CD4-positive, alpha-beta T cell (primary cell): ENCODE measurements around the gene C11orf42. TPM values are rescaled to one million over a fixed set of nuclear protein-coding genes. Genes with fewer than 3 reads are reported as not detected.

Experiments
- ATAC-seq: fragments of 200-7000 bp; cut with Tn5 transposase; one replicate; pipeline ENCODE4 v1.10.0; 2022; ENCODE audit warnings: mild to moderate bottlenecking; ENCODE audit not compliant: poor library complexity
- CTCF ChIA-PET: fragments of 350-600 bp; sonication (Branson Sonifier 250); formaldehyde crosslinking; loops from one replicate; lab custom pipeline; 2021; ENCODE audit warnings: antibody characterized with exemption, inconsistent platforms; lab: Charles Lee
- POLR2A ChIA-PET: fragments of 350-600 bp; sonication (Branson Sonifier 250); formaldehyde crosslinking; loops from one replicate; lab custom pipeline; 2021; ENCODE audit warnings: antibody characterized with exemption, inconsistent platforms; lab: Charles Lee
- DNase-seq, 14 experiments: peaks; one replicate each; pipeline ENCODE4 v3.0.0-alpha.2; 2013 to 2020; ENCODE audit warnings: mixed read lengths in 2 of 14
- H3K27ac ChIP-seq, 2 donors: one replicate each; pipeline versions ENCODE4 v1.5.1 to v1.7.0; 2013; ENCODE audit warnings: low read length in 2 of 2, low read depth in 1 of 2, mild to moderate bottlenecking in 1 of 2
- H3K27me3 ChIP-seq, 2 experiments: 1 replicate in 1 of 2; 2 replicates in 1 of 2; pipeline versions ENCODE4 v1.6.1 to v1.7.0; 2013; ENCODE audit warnings: low read length in 2 of 2, control low read depth in 1 of 2, mild to moderate bottlenecking in 1 of 2, moderate library complexity in 1 of 2; ENCODE audit not compliant: insufficient read depth in 2 of 2, control insufficient read depth in 1 of 2
- H3K36me3 ChIP-seq: one replicate; pipeline ENCODE4 v1.6.1; 2013; ENCODE audit warnings: low read length, control low read depth; ENCODE audit not compliant: insufficient read depth
- H3K4me1 ChIP-seq: one replicate; pipeline ENCODE4 v1.6.1; 2013; ENCODE audit warnings: low read length, control low read depth; ENCODE audit not compliant: insufficient read depth
- H3K4me3 ChIP-seq: one replicate; pipeline ENCODE4 v1.5.1; 2013; ENCODE audit warnings: mild to moderate bottlenecking, low read length, moderate library complexity
- H3K9me3 ChIP-seq, 2 experiments: 1 replicate in 1 of 2; 2 replicates in 1 of 2; pipeline versions ENCODE4 v1.6.1 to v1.7.0; 2013; ENCODE audit warnings: low read length in 2 of 2, mild to moderate bottlenecking in 2 of 2, control low read depth in 1 of 2, moderate library complexity in 1 of 2; ENCODE audit not compliant: control insufficient read depth in 1 of 2, insufficient read depth in 1 of 2
- H3K27ac Mint-ChIP-seq: one replicate; pipeline ENCODE4 v1.8.0; 2020; ENCODE audit warnings: mixed read lengths
- H3K27me3 Mint-ChIP-seq: one replicate; pipeline ENCODE4 v1.8.0; 2021; ENCODE audit warnings: mixed read lengths
- H3K36me3 Mint-ChIP-seq: one replicate; pipeline ENCODE4 v1.8.0; 2021; ENCODE audit warnings: low read depth, mixed read lengths
- H3K4me1 Mint-ChIP-seq: one replicate; pipeline ENCODE4 v1.8.0; 2021; ENCODE audit warnings: low read depth, mixed read lengths
- H3K4me3 Mint-ChIP-seq: one replicate; pipeline ENCODE4 v1.8.0; 2020; ENCODE audit warnings: mild to moderate bottlenecking, mixed read lengths
- H3K9me3 Mint-ChIP-seq: one replicate; pipeline ENCODE4 v1.8.0; 2020; ENCODE audit warnings: mixed read lengths
- intact Hi-C, 2 experiments: fragments of 100-400 bp; cut with DNase I in 1 of 2; cut with micrococcal nuclease in 1 of 2; formaldehyde crosslinking; loops; one replicate each; pipeline versions ENCODE4 v1.15.1 to v1.9.0; 2023 to 2025; cut with DNase I, micrococcal nuclease
- total RNA-seq, 174 experiments: library from RNA in 2 of 174; stranded (reverse) in 2 of 174; gene quantifications; one replicate each; pipeline ENCODE4 v1.2.3 and lab custom pipeline; 2021 to 2026
- TF ChIP-seq, protein P1 (sequence below): fragments of 200-600 bp; IDR thresholded peaks from one replicate; pipeline ENCODE4 v1.8.0; 2022; ENCODE audit warnings: antibody characterized with exemption, mild to moderate bottlenecking

C11orf42 gene
- total RNA-seq, 2 experiments from 2014 or later = not detected

DNA sequence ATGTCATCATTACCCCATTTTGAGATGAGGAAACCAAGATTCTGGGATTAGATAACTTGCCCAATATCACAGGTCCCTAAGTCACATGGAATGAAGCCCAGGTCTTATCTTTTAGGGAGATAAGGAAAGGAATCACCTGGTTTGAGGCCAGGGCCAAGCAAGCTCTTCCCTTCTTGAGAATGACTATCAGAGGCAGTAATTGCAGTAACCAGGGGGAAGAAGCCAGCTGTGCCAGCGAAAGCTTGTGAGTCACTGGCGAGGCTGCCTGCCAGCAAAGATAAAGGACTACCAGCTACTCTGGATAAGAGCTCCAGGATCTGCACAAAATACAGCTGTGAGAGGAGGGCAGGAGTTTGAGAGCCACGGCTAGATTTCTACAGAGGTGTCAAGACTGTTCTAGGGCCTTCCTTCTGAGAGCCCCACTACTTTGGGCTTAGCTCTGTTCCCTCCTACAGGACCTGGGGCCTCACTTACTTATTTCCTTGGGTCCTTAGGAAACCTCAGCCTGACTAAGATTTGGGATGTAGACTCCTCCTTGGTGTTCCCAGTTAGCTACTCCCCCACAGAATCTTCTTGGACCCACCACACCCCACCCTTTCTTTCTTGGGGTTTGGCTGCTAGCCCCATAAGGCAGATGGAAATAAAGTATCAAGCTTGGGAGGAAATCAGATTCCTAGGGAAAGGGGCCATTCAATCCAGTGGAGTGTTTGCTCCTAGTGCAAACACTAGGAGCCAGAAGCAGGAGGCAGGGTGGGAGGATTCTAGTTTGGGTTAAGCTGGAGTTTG is 44.6 kb downstream of the C11orf42 start:
- DNase-seq (no peak), ATAC-seq (no peak)
- H3K27ac ChIP-seq = no peak overlapping the region
- intact Hi-C loops = loop anchor here in 1 of 2 experiments (2.0 kb wide), 1 partner anchor 103 kb away; no protein-coding TSS in a partner anchor
- TF ChIP-seq, protein P1, sequence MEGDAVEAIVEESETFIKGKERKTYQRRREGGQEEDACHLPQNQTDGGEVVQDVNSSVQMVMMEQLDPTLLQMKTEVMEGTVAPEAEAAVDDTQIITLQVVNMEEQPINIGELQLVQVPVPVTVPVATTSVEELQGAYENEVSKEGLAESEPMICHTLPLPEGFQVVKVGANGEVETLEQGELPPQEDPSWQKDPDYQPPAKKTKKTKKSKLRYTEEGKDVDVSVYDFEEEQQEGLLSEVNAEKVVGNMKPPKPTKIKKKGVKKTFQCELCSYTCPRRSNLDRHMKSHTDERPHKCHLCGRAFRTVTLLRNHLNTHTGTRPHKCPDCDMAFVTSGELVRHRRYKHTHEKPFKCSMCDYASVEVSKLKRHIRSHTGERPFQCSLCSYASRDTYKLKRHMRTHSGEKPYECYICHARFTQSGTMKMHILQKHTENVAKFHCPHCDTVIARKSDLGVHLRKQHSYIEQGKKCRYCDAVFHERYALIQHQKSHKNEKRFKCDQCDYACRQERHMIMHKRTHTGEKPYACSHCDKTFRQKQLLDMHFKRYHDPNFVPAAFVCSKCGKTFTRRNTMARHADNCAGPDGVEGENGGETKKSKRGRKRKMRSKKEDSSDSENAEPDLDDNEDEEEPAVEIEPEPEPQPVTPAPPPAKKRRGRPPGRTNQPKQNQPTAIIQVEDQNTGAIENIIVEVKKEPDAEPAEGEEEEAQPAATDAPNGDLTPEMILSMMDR = no peak
- no peak overlapping the region for H3K4me3 ChIP-seq
- no peak overlapping the region for H3K27ac Mint-ChIP-seq
- ChIA-PET CTCF (interaction anchor here (1.0 to 2.9 kb wide), 5 partner anchors 11 to 264 kb away, joined by 3 to 18 read pairs (median 8); partner anchors contain the start of gene CCKBR), POLR2A (interaction anchor here (0.9 kb wide), 1 partner anchor 9 kb away, joined by 3 read pairs; no protein-coding TSS in a partner anchor)
- H3K4me1 ChIP-seq = no peaks in the 10 kb centered on the region
- no peaks in the 10 kb centered on the region for H3K36me3 Mint-ChIP-seq
- no peaks in the 10 kb centered on the region for H3K9me3 Mint-ChIP-seq
- H3K4me1 Mint-ChIP-seq = no peaks in the 10 kb centered on the region
- H3K27me3 Mint-ChIP-seq = peaks cover 10% of the 10 kb centered on the region
- H3K4me3 Mint-ChIP-seq = no peak overlapping the region
- H3K36me3 ChIP-seq = no peaks in the 10 kb centered on the region
- H3K27me3 ChIP-seq = no peaks in the 10 kb centered on the region
- no peaks in the 10 kb centered on the region for H3K9me3 ChIP-seq

DNA sequence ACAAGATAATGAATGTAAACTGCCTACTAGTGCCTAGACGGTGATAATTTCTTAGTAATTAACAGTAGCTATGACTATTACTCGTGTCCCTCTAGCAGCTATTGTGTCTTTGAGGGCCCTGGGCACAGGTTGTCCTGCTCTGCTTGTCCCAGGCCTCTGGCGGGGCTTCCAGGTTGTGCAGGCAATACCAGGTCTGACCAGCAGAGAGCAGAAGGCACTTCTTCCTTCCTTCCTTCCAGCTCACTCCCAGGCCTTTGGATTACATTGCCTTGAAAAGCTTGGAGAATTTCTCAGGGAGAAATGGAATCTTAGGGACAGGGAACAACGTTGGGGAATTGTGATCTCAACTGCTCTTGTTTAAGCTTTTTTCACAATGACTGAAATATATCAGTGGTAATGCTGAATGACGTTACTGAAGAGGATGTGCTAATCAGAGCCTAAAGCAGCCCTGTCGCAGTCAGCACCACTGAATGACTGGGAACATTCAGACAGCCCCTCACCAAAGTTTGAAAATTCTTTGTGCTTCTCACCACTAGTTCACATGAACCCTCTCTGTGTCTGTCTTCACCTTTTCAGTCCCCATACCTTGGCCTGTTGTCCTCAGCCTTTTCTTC is 45.9 kb downstream of the C11orf42 start:
- H3K27ac ChIP-seq = no peak overlapping the region
- POLR2A ChIA-PET = interaction anchor here (1.0 to 1.5 kb wide), 3 partner anchors 11 to 112 kb away, joined by 3 to 5 read pairs (median 4); partner anchors contain the start of gene FHIP1B
- Mint-ChIP-seq H3K27me3 (peaks cover 4% of the 10 kb centered on the region), H3K9me3 (no peaks in the 10 kb centered on the region), H3K4me1 (no peaks in the 10 kb centered on the region), H3K27ac (no peak overlapping the region), H3K36me3 (no peaks in the 10 kb centered on the region), H3K4me3 (no peak overlapping the region)
- TF ChIP-seq, protein P1 = peak; percentile 72
- H3K4me3 ChIP-seq = no peak overlapping the region
- peak; percentile 90 for ATAC-seq
- no peaks in the 10 kb centered on the region for H3K36me3 ChIP-seq
- no peaks in the 10 kb centered on the region for H3K27me3 ChIP-seq
- intact Hi-C loops = loop anchor here (1.0 to 2.0 kb wide), 2 partner anchors 102 kb away; no protein-coding TSS in a partner anchor
- no peaks in the 10 kb centered on the region for H3K9me3 ChIP-seq
- peak; percentile 15 to 68 (median 32) for DNase-seq
- H3K4me1 ChIP-seq = no peaks in the 10 kb centered on the region
- CTCF ChIA-PET = interaction anchor here (0.6 to 2.9 kb wide), 10 partner anchors 9 to 263 kb away, joined by 3 to 18 read pairs (median 5); partner anchors contain the start of genes CCKBR and FHIP1B

DNA sequence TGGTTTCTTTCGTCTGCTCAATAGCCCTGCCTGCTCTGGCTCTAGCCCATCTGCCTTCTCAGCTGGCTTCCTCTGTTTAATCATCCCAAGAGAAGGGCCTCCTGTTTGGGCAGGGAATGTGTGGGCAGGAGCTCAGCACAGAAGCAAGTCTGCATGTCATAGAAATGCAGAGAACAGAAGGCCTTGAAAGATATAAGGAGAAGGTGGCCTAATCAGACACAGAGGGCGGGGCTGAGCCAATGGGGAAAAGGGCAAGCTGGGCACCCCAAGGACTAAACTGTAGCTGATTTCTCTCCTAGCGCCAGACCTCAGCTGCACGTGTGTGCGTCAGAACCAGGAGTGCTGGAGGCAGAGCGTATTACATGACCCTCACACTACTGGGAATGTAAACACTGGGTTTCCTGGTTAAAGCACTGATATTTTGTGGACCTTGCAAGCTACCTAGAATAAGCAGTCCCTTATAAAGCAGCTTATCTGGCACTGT is 46.7 kb downstream of the C11orf42 start:
- Histone ChIP-seq H3K9me3 (no peaks in the 10 kb centered on the region), H3K36me3 (no peaks in the 10 kb centered on the region), H3K27ac (no peak overlapping the region), H3K27me3 (peaks cover 0 to under 1% of the 10 kb centered on the region in 2 experiments), H3K4me3 (no peak overlapping the region), H3K4me1 (no peaks in the 10 kb centered on the region)
- ChIA-PET CTCF (interaction anchor here (1.1 to 2.9 kb wide), 4 partner anchors 9 to 101 kb away, joined by 3 to 18 read pairs (median 8); partner anchors contain the start of gene FHIP1B), POLR2A (interaction anchor here (1.5 kb wide), 1 partner anchor 17 kb away, joined by 5 read pairs; the partner anchor contains the start of gene FHIP1B)
- intact Hi-C loops = loop anchor here (1.0 to 2.0 kb wide), 2 partner anchors 101 kb away; no protein-coding TSS in a partner anchor
- TF ChIP-seq, protein P1 = no peak
- no peak overlapping the region for H3K27ac Mint-ChIP-seq
- no peak for DNase-seq
- H3K27me3 Mint-ChIP-seq = peaks cover 4% of the 10 kb centered on the region
- H3K4me1 Mint-ChIP-seq = no peaks in the 10 kb centered on the region
- no peak overlapping the region for H3K4me3 Mint-ChIP-seq
- no peak for ATAC-seq
- no peaks in the 10 kb centered on the region for H3K36me3 Mint-ChIP-seq
- H3K9me3 Mint-ChIP-seq = no peaks in the 10 kb centered on the region
